ENCODE results near the gene PSME2.

DNA sequence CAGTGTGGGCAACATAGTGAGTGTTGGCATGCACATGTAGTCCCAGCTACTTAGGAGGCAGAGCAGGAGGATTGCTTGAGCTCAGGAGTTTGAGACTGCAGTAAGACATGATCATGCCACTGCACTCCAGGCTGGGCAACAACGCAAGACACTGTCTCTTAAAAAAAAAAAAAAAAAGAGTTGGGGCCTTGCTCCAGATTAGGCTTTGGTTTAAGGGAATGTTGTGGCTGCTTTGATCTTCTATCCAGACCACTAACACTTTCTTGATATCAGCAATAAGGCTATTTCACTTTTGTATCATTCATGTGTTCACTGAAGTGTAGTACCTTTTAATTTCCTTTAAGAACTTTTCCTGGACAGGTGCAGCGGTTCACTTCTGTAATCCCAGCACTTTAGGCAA lies 18.7 kb downstream of the PSME2 start:
- TF ChIP-seq, protein P1, sequence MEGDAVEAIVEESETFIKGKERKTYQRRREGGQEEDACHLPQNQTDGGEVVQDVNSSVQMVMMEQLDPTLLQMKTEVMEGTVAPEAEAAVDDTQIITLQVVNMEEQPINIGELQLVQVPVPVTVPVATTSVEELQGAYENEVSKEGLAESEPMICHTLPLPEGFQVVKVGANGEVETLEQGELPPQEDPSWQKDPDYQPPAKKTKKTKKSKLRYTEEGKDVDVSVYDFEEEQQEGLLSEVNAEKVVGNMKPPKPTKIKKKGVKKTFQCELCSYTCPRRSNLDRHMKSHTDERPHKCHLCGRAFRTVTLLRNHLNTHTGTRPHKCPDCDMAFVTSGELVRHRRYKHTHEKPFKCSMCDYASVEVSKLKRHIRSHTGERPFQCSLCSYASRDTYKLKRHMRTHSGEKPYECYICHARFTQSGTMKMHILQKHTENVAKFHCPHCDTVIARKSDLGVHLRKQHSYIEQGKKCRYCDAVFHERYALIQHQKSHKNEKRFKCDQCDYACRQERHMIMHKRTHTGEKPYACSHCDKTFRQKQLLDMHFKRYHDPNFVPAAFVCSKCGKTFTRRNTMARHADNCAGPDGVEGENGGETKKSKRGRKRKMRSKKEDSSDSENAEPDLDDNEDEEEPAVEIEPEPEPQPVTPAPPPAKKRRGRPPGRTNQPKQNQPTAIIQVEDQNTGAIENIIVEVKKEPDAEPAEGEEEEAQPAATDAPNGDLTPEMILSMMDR (IDR thresholded peaks at IDR 0.05) = no peak
- no peak for TF ChIP-seq POLR2A (IDR thresholded peaks at IDR 0.05)
